Measurements from ENCODE around the gene ABI3BP. TPM values are rescaled to one million over a fixed set of nuclear protein-coding genes. Genes with fewer than 3 reads are reported as not detected.
A peak's percentile ranks its signal among the peaks of the same experiment; 100 is the strongest.

Gene ABI3BP
- polyA plus RNA-seq, 1 of the 3 experiments (the other 2 are of a cell fraction): 8.4 TPM

DNA sequence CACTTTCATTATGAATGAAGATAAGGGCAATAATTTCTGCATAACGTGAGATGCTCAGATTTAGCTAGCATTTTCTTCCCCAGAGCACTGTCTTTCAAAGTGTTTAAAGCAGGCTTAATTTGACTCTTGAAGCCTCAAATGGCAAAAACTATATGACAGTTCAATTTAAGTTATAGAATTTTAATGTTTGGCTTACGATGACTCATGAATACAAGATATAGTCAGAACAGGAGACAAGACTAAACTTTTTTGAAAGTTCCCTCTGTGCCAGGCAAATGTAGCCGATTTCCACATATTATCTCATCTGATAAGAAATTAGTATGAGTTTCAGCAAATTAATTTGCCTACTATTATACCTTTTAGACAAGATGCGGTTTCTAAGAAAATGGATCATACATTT lies 19.6 kb downstream of the ABI3BP start:
- ChIA-PET CTCF (interaction anchor here (0.6 to 1.4 kb wide), 3 partner anchors 7 to 1142 kb away, joined by 3 read pairs; no protein-coding TSS in a partner anchor), POLR2A (no interaction called here)
- Histone ChIP-seq H3K9me2 (no peaks in the 10 kb centered on the region), H3K9me3 (no peaks in the 10 kb centered on the region), H2AFZ (ENCODE audit: low read depth) (no peak overlapping the region), H3K9ac (no peak overlapping the region), H3K36me3 (replicated peaks in 1 of 2; ENCODE audit: control insufficient read depth in 1 of 2, insufficient read depth in 2 of 2, low read length in 1 of 2) (no peaks in the 10 kb centered on the region), H3K79me2 (ENCODE audit: insufficient read depth) (no peaks in the 10 kb centered on the region), H3K27me3 (ENCODE audit: insufficient read depth) (no peaks in the 10 kb centered on the region), H3K4me3 (ENCODE audit: low read depth in 2 of 2, low read length in 1 of 2) (no peak overlapping the region), H4K20me1 (ENCODE audit: insufficient read depth) (no peaks in the 10 kb centered on the region), H3F3A (replicated peaks; ENCODE audit: insufficient read depth) (no peaks in the 10 kb centered on the region), H3K4me2 (peak overlapping the region; percentile 8; the same call in 1 of the 2 replicates), H3K4me1 (ENCODE audit: control insufficient read depth in 1 of 2, insufficient read depth in 2 of 2, low read depth in 1 of 2, low read length in 1 of 2) (peaks cover 0 to 12% of the 10 kb centered on the region in 2 experiments; a peak in 3 of 4 replicates), H3K27ac (ENCODE audit: low read depth in 2 of 2, low read length in 1 of 2) (no peak overlapping the region)
- WGBS (ENCODE audit: low lambda C conversion rate): 52% methylated on average over 4 of the region's 4 CpGs
- no peak for DNase-seq
- TF ChIP-seq FOSL2 (IDR thresholded peaks at IDR 0.05; ENCODE audit: borderline replicate concordance, low read depth) (peak; percentile 18; the same call in 1 of the 2 replicates), EZH2phosphoT487 (IDR thresholded peaks at IDR 0.05; ENCODE audit: borderline replicate concordance, low read depth) (no peak)

- DNase-seq: no peak
- Histone ChIP-seq H3F3A (replicated peaks; ENCODE audit: insufficient read depth) (no peaks in the 10 kb centered on the region), H3K27me3 (ENCODE audit: insufficient read depth) (no peaks in the 10 kb centered on the region), H4K20me1 (ENCODE audit: insufficient read depth) (no peaks in the 10 kb centered on the region), H3K9ac (no peak overlapping the region), H3K4me1 (ENCODE audit: control insufficient read depth in 1 of 2, insufficient read depth in 2 of 2, low read depth in 1 of 2, low read length in 1 of 2) (peaks cover 0 to 13% of the 10 kb centered on the region in 2 experiments; a peak in 2 of 4 replicates), H2AFZ (ENCODE audit: low read depth) (0 out of 2 replicates have a peak overlapping the region, but pooled peaks have one; percentile 8), H3K79me2 (ENCODE audit: insufficient read depth) (no peaks in the 10 kb centered on the region), H3K9me3 (no peaks in the 10 kb centered on the region), H3K27ac (ENCODE audit: low read depth in 2 of 2, low read length in 1 of 2) (peak overlapping the region in 1 of 2 experiments; percentile 53; a peak in 1 of 4 replicates), H3K4me3 (ENCODE audit: low read depth in 2 of 2, low read length in 1 of 2) (no peak overlapping the region), H3K9me2 (no peaks in the 10 kb centered on the region), H3K36me3 (replicated peaks in 1 of 2; ENCODE audit: control insufficient read depth in 1 of 2, insufficient read depth in 2 of 2, low read length in 1 of 2) (no peaks in the 10 kb centered on the region), H3K4me2 (no peak overlapping the region)
- WGBS (ENCODE audit: low lambda C conversion rate): 72% methylated on average over 1 of the region's 1 CpG
- POLR2A ChIA-PET: no interaction called here
- CTCF ChIA-PET: interaction anchor here (0.6 to 1.4 kb wide), 2 partner anchors 8 to 1141 kb away, joined by 3 read pairs; no protein-coding TSS in a partner anchor
- TF ChIP-seq PBX3 (IDR thresholded peaks at IDR 0.05) (no peak), FOXJ3 (CRISPR knock-in tag; IDR thresholded peaks at IDR 0.05) (no peak), ELF1 (IDR thresholded peaks at IDR 0.05) (no peak), EZH2phosphoT487 (IDR thresholded peaks at IDR 0.05; ENCODE audit: borderline replicate concordance, low read depth) (no peak), NRF1 (IDR thresholded peaks at IDR 0.05; ENCODE audit: low read depth, low read length) (no peak), CHD2 (IDR thresholded peaks at IDR 0.05; ENCODE audit: low read length, partially characterized antibody) (no peak), ZBTB33 (IDR thresholded peaks at IDR 0.05; ENCODE audit: borderline replicate concordance, low read depth) (no peak), IRF3 (IDR thresholded peaks at IDR 0.05; ENCODE audit: low read depth, low read length) (no peak), GATA2 (CRISPR knock-in tag; IDR thresholded peaks at IDR 0.05) (no peak), NFIC (IDR thresholded peaks at IDR 0.05; ENCODE audit: borderline replicate concordance) (no peak)
- TF ChIP-seq, protein P1, sequence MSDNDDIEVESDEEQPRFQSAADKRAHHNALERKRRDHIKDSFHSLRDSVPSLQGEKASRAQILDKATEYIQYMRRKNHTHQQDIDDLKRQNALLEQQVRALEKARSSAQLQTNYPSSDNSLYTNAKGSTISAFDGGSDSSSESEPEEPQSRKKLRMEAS (IDR thresholded peaks at IDR 0.05; ENCODE audit: low read depth): no peak
- TF ChIP-seq, protein P2, sequence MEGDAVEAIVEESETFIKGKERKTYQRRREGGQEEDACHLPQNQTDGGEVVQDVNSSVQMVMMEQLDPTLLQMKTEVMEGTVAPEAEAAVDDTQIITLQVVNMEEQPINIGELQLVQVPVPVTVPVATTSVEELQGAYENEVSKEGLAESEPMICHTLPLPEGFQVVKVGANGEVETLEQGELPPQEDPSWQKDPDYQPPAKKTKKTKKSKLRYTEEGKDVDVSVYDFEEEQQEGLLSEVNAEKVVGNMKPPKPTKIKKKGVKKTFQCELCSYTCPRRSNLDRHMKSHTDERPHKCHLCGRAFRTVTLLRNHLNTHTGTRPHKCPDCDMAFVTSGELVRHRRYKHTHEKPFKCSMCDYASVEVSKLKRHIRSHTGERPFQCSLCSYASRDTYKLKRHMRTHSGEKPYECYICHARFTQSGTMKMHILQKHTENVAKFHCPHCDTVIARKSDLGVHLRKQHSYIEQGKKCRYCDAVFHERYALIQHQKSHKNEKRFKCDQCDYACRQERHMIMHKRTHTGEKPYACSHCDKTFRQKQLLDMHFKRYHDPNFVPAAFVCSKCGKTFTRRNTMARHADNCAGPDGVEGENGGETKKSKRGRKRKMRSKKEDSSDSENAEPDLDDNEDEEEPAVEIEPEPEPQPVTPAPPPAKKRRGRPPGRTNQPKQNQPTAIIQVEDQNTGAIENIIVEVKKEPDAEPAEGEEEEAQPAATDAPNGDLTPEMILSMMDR (IDR thresholded peaks at IDR 0.05): no peak
- TF ChIP-seq, protein P3, sequence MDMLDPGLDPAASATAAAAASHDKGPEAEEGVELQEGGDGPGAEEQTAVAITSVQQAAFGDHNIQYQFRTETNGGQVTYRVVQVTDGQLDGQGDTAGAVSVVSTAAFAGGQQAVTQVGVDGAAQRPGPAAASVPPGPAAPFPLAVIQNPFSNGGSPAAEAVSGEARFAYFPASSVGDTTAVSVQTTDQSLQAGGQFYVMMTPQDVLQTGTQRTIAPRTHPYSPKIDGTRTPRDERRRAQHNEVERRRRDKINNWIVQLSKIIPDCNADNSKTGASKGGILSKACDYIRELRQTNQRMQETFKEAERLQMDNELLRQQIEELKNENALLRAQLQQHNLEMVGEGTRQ (IDR thresholded peaks at IDR 0.05; ENCODE audit: borderline replicate concordance, low read depth, low read length): no peak
- TF ChIP-seq, protein P4, sequence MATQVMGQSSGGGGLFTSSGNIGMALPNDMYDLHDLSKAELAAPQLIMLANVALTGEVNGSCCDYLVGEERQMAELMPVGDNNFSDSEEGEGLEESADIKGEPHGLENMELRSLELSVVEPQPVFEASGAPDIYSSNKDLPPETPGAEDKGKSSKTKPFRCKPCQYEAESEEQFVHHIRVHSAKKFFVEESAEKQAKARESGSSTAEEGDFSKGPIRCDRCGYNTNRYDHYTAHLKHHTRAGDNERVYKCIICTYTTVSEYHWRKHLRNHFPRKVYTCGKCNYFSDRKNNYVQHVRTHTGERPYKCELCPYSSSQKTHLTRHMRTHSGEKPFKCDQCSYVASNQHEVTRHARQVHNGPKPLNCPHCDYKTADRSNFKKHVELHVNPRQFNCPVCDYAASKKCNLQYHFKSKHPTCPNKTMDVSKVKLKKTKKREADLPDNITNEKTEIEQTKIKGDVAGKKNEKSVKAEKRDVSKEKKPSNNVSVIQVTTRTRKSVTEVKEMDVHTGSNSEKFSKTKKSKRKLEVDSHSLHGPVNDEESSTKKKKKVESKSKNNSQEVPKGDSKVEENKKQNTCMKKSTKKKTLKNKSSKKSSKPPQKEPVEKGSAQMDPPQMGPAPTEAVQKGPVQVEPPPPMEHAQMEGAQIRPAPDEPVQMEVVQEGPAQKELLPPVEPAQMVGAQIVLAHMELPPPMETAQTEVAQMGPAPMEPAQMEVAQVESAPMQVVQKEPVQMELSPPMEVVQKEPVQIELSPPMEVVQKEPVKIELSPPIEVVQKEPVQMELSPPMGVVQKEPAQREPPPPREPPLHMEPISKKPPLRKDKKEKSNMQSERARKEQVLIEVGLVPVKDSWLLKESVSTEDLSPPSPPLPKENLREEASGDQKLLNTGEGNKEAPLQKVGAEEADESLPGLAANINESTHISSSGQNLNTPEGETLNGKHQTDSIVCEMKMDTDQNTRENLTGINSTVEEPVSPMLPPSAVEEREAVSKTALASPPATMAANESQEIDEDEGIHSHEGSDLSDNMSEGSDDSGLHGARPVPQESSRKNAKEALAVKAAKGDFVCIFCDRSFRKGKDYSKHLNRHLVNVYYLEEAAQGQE (IDR thresholded peaks at IDR 0.05; ENCODE audit: low read depth, low read length): no peak
Measured at GRCh38 chr3:100972867-100973266, 20.4 kb downstream of the ABI3BP start.
